ENCODE data around the gene AHSG. TPM values are rescaled to one million over a fixed set of nuclear protein-coding genes. Genes with fewer than 3 reads are reported as not detected.
"Not testable (repeated sequence)": the region's sequence is repeated elsewhere in the genome, so short reads cannot be mapped to it uniquely, and the experiment has no call there.

The AHSG gene
- total RNA-seq, 1 donor from 2014 or later: not detected

DNA sequence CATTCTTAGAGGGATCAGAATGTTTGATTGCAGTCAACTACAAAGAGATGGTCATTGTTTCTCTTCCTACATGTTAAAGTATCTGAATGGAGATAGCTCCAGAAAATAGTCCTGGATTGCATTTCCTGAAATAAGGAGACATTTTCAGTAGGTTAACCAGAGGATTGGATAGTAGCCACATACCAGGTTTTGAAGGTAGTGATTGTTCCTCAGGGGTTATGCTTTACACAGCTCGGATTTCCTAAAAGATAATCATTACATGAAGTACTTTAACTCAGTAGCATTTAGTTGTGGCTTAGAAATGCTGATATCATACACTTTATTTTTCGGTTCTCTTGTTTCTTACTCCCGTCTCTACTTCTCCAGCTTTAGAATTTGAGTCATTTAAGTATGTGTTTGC, 32.1 kb upstream of the AHSG start:
- H3K36me3 ChIP-seq (ENCODE audit: control insufficient read depth, insufficient read depth, low read length): peaks cover 16% of the 10 kb centered on the region
- no peak for FAIRE-seq
- TF ChIP-seq CTCF (IDR thresholded peaks at IDR 0.05; ENCODE audit: insufficient read depth, low read length, severe bottlenecking): no peak

DNA sequence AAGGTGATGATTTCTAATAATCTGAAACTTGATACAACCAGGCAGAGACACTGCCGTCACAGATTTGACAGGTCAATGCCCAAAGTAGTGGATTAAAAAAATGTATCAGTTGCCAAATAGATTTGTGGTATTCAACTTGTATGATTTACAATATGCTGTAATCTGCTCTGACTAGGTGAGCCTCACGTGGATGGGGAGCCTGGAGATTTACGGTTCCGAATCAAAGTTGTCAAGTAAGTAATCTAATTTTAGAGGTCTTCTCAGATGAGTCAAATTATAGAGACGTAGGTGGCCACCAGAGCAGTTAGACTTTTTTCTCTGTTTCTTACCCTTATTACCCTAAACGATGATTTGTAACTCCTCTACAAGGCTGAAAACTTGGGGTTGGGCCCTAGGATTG, 30.3 kb upstream of the AHSG start:
- no peak for FAIRE-seq
- Histone ChIP-seq H3K27me3 (ENCODE audit: control insufficient read depth, insufficient read depth, low read length) (no peaks in the 10 kb centered on the region), H3K4me3 (ENCODE audit: low read depth, low read length) (no peak overlapping the region), H3K36me3 (ENCODE audit: control insufficient read depth, insufficient read depth, low read length) (peaks cover 11% of the 10 kb centered on the region)
- TF ChIP-seq CTCF (IDR thresholded peaks at IDR 0.05; ENCODE audit: insufficient read depth, low read length, severe bottlenecking): no peak
- no peak for DNase-seq (ENCODE audit: low read depth)

More for the DNA sequence above, 32.1 kb upstream of the AHSG start:
- no peak overlapping the region for H3K4me3 ChIP-seq (ENCODE audit: low read depth, low read length)
- DNase-seq (ENCODE audit: low read depth): no peak
- H3K27me3 ChIP-seq (ENCODE audit: control insufficient read depth, insufficient read depth, low read length): no peaks in the 10 kb centered on the region

DNA sequence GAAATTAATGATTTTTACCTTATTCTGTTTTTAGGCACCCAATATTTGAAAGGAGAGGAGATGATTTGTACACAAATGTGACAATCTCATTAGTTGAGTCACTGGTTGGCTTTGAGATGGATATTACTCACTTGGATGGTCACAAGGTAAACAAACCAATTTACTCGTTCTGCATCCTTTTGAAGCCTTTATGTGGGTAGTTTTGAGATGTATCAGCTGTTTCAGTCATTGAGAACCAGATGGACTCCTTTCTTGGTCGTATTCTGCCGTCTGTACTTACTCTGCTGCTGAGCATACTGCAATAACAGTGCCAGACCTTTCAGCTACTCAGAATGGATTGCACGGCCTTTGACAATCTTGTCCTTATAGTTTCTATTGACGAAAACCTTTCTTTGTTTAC, 29.0 kb upstream of the AHSG start:
- no peak overlapping the region for H3K4me3 ChIP-seq (ENCODE audit: low read depth, low read length)
- peak; percentile 74 for DNase-seq (ENCODE audit: low read depth)
- TF ChIP-seq CTCF (IDR thresholded peaks at IDR 0.05; ENCODE audit: insufficient read depth, low read length, severe bottlenecking): no peak
- no peaks in the 10 kb centered on the region for H3K27me3 ChIP-seq (ENCODE audit: control insufficient read depth, insufficient read depth, low read length)
- H3K36me3 ChIP-seq (ENCODE audit: control insufficient read depth, insufficient read depth, low read length): peaks cover 11% of the 10 kb centered on the region
- FAIRE-seq: no peak

DNA sequence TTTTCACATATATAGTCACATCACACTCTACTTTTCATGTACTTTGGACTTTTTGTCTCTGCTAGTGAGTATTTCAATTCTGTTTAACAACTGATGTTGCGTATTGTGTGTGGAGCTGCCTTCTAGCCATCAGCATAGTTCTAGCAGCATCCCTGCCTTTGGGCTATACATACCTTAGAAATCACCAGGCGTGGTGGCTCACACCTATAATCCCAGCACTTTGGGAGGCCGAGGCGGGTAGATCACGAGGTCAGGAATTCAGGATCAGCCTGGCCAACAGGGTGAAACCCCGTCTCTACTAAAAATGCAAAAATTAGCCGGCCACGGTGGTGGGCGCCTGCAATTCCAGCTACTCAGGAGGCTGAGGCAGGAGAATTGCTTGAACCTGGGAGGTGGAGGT, 26.6 kb upstream of the AHSG start:
- H3K36me3 ChIP-seq (ENCODE audit: control insufficient read depth, insufficient read depth, low read length); H3K4me3 ChIP-seq (ENCODE audit: low read depth, low read length); FAIRE-seq: not testable (repeated sequence)

GRCh38 chr3:186587183-186587582, 25.7 kb upstream of the AHSG start:
- Histone ChIP-seq H3K4me3 (ENCODE audit: low read depth, low read length) (no peak overlapping the region), H3K36me3 (ENCODE audit: control insufficient read depth, insufficient read depth, low read length) (peaks cover 4% of the 10 kb centered on the region), H3K27me3 (ENCODE audit: control insufficient read depth, insufficient read depth, low read length) (no peaks in the 10 kb centered on the region)
- FAIRE-seq: no peak
- no peak for TF ChIP-seq CTCF (IDR thresholded peaks at IDR 0.05; ENCODE audit: insufficient read depth, low read length, severe bottlenecking)
- no peak for DNase-seq (ENCODE audit: low read depth)

More for the DNA sequence above, 26.6 kb upstream of the AHSG start:
- not testable (repeated sequence) for DNase-seq (ENCODE audit: low read depth); H3K27me3 ChIP-seq (ENCODE audit: control insufficient read depth, insufficient read depth, low read length)

DNA sequence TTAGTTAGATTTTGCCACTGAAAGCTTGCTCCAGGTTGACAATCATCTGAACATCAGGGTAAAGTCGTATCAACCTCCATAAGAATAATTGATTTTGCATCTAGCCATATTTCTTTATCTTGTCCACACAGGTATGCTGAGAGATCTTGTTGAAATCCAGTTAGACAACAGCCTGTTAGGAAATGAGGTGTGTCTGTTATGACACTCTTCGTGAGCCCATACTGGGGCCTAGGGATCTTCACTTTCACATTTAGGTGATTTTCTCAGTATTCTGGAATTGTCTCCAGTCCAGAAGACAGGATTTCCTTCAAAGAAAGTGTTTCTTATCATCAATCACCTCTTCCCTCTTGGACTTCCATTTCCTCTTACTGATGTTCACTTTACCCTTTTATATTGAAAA, 24.2 kb upstream of the AHSG start:
- FAIRE-seq (peak; percentile 50), DNase-seq (ENCODE audit: low read depth) (peak; percentile 90)
- Histone ChIP-seq H3K27me3 (ENCODE audit: control insufficient read depth, insufficient read depth, low read length) (no peaks in the 10 kb centered on the region), H3K4me3 (ENCODE audit: low read depth, low read length) (no peak overlapping the region), H3K36me3 (ENCODE audit: control insufficient read depth, insufficient read depth, low read length) (peaks cover 2% of the 10 kb centered on the region)
- TF ChIP-seq CTCF (IDR thresholded peaks at IDR 0.05; ENCODE audit: insufficient read depth, low read length, severe bottlenecking): no peak

Measured in bronchial epithelial cell (primary cell).